K562 (cell line): Measurements from ENCODE around the gene PNLIPRP1. TPM values are rescaled to one million over a fixed set of nuclear protein-coding genes. Genes with fewer than 3 reads are reported as not detected.

ENCODE experiments used
- ATAC-seq: fragments of 200-7000 bp; cut with Tn5 transposase; 3 replicates; pipeline ENCODE4 v1.9.1; 2020; ENCODE audit warnings: moderate library complexity
- BruUV-seq: library from RNA; stranded (reverse); fragments of 400-500 nt; replicated peaks from 2 replicates; lab custom pipeline; 2021; lab: Mats Ljungman, UMichigan
- CTCF ChIA-PET: fragments of 300-600 bp; formaldehyde crosslinking; extraction: SDS; loops from one replicate; lab custom pipeline; 2021; ENCODE audit warnings: low intra/inter-chr PET ratio; lab: Yijun Ruan, JAX
- POLR2A ChIA-PET: fragments of 300-600, 350-650 bp; sonication (Branson Sonifier 250); formaldehyde crosslinking; extraction: SDS; loops from one replicate; lab custom pipeline; 2021; ENCODE audit warnings: antibody characterized with exemption, inconsistent platforms; lab: Yijun Ruan, JAX
- DNase-seq, 4 experiments: peaks; one replicate each; pipeline versions ENCODE4 v3.0.0 to v3.0.0-alpha.2; 2011 to 2018; ENCODE audit warnings: low spot score in 3 of 4, mixed read lengths in 3 of 4; ENCODE audit errors: extremely low read depth in 1 of 4
- FAIRE-seq: peaks from 2 replicates; lab custom pipeline; 2011; peaks lifted over from hg19 to GRCh38; lab: Jason Lieb, UNC
- H2AFZ ChIP-seq: 2 replicates; pipeline ENCODE4 v1.6.0; 2011; ENCODE audit warnings: low read depth, low read length, control low read depth, inconsistent platforms
- H3K27ac ChIP-seq: fragments of 200-600 bp; 3 replicates; pipeline ENCODE4 v1.8.0; 2011; ENCODE audit warnings: low read depth, mild to moderate bottlenecking, control low read depth, inconsistent platforms, low read length, moderate library complexity, mixed read lengths; ENCODE audit errors: extremely low read depth
- H3K27me3 ChIP-seq, 2 experiments: fragments of 300-600 bp in 1 of 2; 2 replicates in 1 of 2; 3 replicates in 1 of 2; pipeline versions ENCODE4 v1.6.0 to v1.8.0; 2011; ENCODE audit warnings: inconsistent platforms in 2 of 2, low read length in 2 of 2, mild to moderate bottlenecking in 1 of 2, mixed read lengths in 1 of 2, moderate library complexity in 1 of 2; ENCODE audit not compliant: control insufficient read depth in 2 of 2, insufficient read depth in 2 of 2
- H3K36me3 ChIP-seq: fragments of 300-600 bp; 3 replicates; pipeline ENCODE4 v1.8.0; 2011; ENCODE audit warnings: mild to moderate bottlenecking, low read length, inconsistent platforms; ENCODE audit not compliant: control insufficient read depth, insufficient read depth
- H3K4me1 ChIP-seq, 2 experiments: fragments of 200-600 bp in 1 of 2; replicated peaks in 1 of 2; 2 replicates in 1 of 2; 3 replicates in 1 of 2; pipeline versions ENCODE4 v1.5.1 to v1.8.0; 2011; ENCODE audit warnings: inconsistent platforms in 2 of 2, low read length in 2 of 2, mild to moderate bottlenecking in 1 of 2, mixed read lengths in 1 of 2, moderate library complexity in 1 of 2; ENCODE audit not compliant: control insufficient read depth in 2 of 2, insufficient read depth in 2 of 2
- H3K4me2 ChIP-seq: 2 replicates; pipeline ENCODE4 v1.6.1; 2011; ENCODE audit warnings: low read length, control low read depth, inconsistent platforms, mixed read lengths; ENCODE audit not compliant: insufficient read depth
- H3K4me3 ChIP-seq: fragments of 200-600 bp; sonication (generic), shearing (Covaris generic); 2 replicates; pipeline ENCODE4 v1.5.1; 2016; ENCODE audit warnings: control low read depth, inconsistent platforms
- H3K79me2 ChIP-seq: fragments of 200-600 bp; 3 replicates; pipeline ENCODE4 v1.8.0; 2011; ENCODE audit warnings: low read length, inconsistent platforms; ENCODE audit not compliant: control insufficient read depth, insufficient read depth
- H3K9ac ChIP-seq, 2 experiments: 2 replicates each; pipeline versions ENCODE4 v1.6.0 to v1.6.1; 2011; ENCODE audit warnings: low read depth in 2 of 2, low read length in 2 of 2, control low read depth in 1 of 2, inconsistent platforms in 1 of 2, mild to moderate bottlenecking in 1 of 2, mixed read lengths in 1 of 2; ENCODE audit not compliant: insufficient read depth in 1 of 2
- H3K9me1 ChIP-seq: one replicate; pipeline ENCODE4 v1.6.0; 2011; ENCODE audit warnings: inconsistent platforms, mild to moderate bottlenecking, low read length, moderate library complexity; ENCODE audit not compliant: control insufficient read depth, insufficient read depth
- H3K9me3 ChIP-seq: replicated peaks from 2 replicates; pipeline ENCODE4 v1.5.1; 2011; ENCODE audit warnings: low read depth, low read length, inconsistent platforms; ENCODE audit not compliant: control insufficient read depth, insufficient read depth
- H4K20me1 ChIP-seq: replicated peaks from 2 replicates; pipeline ENCODE4 v1.6.1; 2011; ENCODE audit warnings: low read length, inconsistent platforms, mixed read lengths; ENCODE audit not compliant: control insufficient read depth, insufficient read depth
- ADNP ChIP-seq: fragments of 200-800 bp; sonication (Bioruptor generic); IDR thresholded peaks from 2 replicates; pipeline ENCODE4 v1.6.1; 2016; ENCODE audit warnings: missing genetic modification characterization, missing compliant biosample characterization
- BHLHE40 ChIP-seq: IDR thresholded peaks from 2 replicates; pipeline ENCODE4 v1.6.1; 2011; ENCODE audit warnings: low read length, improper control_type of control experiment
- CTCFL ChIP-seq: IDR thresholded peaks from 2 replicates; pipeline ENCODE4 v1.6.1; 2011; ENCODE audit warnings: borderline replicate concordance, low read depth, mild to moderate bottlenecking, moderate library complexity, low read length; ENCODE audit not compliant: insufficient read depth, poor library complexity, severe bottlenecking
- HMBOX1 ChIP-seq: sonication (generic); IDR thresholded peaks from 2 replicates; pipeline ENCODE4 v1.6.1; 2016
- IRF9 ChIP-seq: fragments of 450-650 bp; IDR thresholded peaks from 2 replicates; pipeline ENCODE4 v1.6.1; 2016; ENCODE audit warnings: missing biosample characterization, missing genetic modification characterization
- NR2F6 ChIP-seq: fragments of 450-650 bp; formaldehyde crosslinking; IDR thresholded peaks from 2 replicates; pipeline ENCODE4 v1.4.0; 2020; ENCODE audit warnings: mild to moderate bottlenecking
- POLR2H ChIP-seq: IDR thresholded peaks from 2 replicates; pipeline ENCODE4 v1.6.1; 2016; ENCODE audit warnings: missing genetic modification characterization, low read depth, mild to moderate bottlenecking, control low read depth, missing compliant biosample characterization, moderate library complexity
- SAFB ChIP-seq: fragments of 200-400 bp; formaldehyde crosslinking; IDR thresholded peaks from 2 replicates; pipeline ENCODE4 v1.6.1; 2017; ENCODE audit warnings: low read depth, low read length, borderline replicate concordance
- STAT5A ChIP-seq: IDR thresholded peaks from 2 replicates; pipeline ENCODE4 v1.6.1; 2012; ENCODE audit warnings: low read length, inconsistent platforms, borderline replicate concordance
- TAF15 ChIP-seq: fragments of 200-400 bp; formaldehyde crosslinking; IDR thresholded peaks from 2 replicates; pipeline ENCODE4 v1.6.1; 2017; ENCODE audit warnings: mild to moderate bottlenecking, low read depth, low read length, moderate library complexity
- THAP12 ChIP-seq: fragments of 250-450 bp; sonication (Bioruptor Pico); IDR thresholded peaks from 2 replicates; pipeline ENCODE4 v1.9.0; 2021; ENCODE audit warnings: mild to moderate bottlenecking, inconsistent platforms
- U2AF2 ChIP-seq: fragments of 200-400 bp; formaldehyde crosslinking; optimal IDR thresholded peaks from 2 replicates; pipeline ENCODE3; 2017; ENCODE audit warnings: low read depth, mild to moderate bottlenecking, low read length
- USF1 ChIP-seq: sonication (generic); formaldehyde crosslinking; IDR thresholded peaks from 2 replicates; pipeline ENCODE4 v1.9.0; 2022; ENCODE audit warnings: mild to moderate bottlenecking, missing genetic modification reagents
- WGBS: fragments of 100-300 bp; shearing (Covaris generic); methylation state at CpG from one replicate; pipeline ENCODE4 v1.1.6; 2016; ENCODE audit warnings: low coverage, mixed read lengths; ENCODE audit not compliant: insufficient coverage; ENCODE audit errors: missing lambda C conversion rate; 5-methylcytosine and 5-hydroxymethylcytosine counted together
- in situ Hi-C: fragments of 300-500 bp; cut with MboI; formaldehyde crosslinking; loops from 4 replicates; pipeline ENCODE4 v1.15.0; 2018; ENCODE audit warnings: inconsistent platforms, mixed read lengths
- intact Hi-C: fragments of 100-400 bp; cut with micrococcal nuclease; formaldehyde crosslinking; loops from 2 replicates; pipeline ENCODE4 v1.14.2; 2022
- polyA plus RNA-seq, 8 experiments: library from polyadenylated mRNA; depleted of rRNA in 4 of 8; stranded (reverse) in 5 of 8; unstranded in 3 of 8; fragments of >200 nt; fragmentation: Nextera tagmentation in 2 of 8; fragmentation: Illumina TruSeq in 1 of 8; extraction: Ambion mirVana in 2 of 8; extraction: Trizol in 1 of 8; gene quantifications; 2 replicates each; pipeline versions ENCODE4 v1.2.1 to v1.2.3, GENCODE V29; 2011 to 2014; ENCODE audit warnings: inconsistent platforms in 1 of 8, missing spikeins in 1 of 8
- total RNA-seq, 7 experiments: library from RNA; depleted of rRNA in 6 of 7; stranded (reverse); fragments of >200 nt in 6 of 7; fragmentation: Illumina TruSeq in 2 of 7; extraction: Trizol in 2 of 7; gene quantifications; 2 replicates each; pipeline versions ENCODE4 v1.2.1 to v1.2.3, GENCODE V29; 2011 to 2021; ENCODE audit warnings: low replicate concordance in 1 of 7

Gene PNLIPRP1
- total and polyA plus RNA-seq, 9 of the 15 experiments (the other 6 are each of a cell fraction or from before 2014, with no cell fraction given): 0.60 TPM; not detected in 8

DNA sequence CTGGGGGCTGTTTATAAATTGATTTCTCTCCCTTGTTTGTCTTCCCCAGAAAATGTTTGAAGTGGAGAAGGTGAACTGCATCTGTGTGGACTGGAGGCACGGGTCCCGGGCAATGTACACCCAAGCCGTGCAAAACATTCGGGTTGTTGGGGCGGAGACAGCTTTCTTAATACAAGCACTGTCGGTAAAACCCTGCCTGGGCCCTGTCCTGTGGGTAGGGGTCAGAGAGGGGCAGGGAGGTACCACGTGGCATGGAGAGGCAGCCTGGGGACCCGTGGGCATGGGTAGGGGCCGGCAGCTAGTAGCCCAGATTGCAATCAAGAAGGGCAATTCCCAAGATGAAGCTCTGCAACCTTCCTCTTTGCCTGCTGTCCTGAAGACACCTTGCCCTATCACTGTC lies 36.1 kb downstream of the PNLIPRP1 start:
- no peaks in the 10 kb centered on the region for H3K36me3 ChIP-seq
- H3K79me2 ChIP-seq: no peaks in the 10 kb centered on the region
- intact Hi-C loops: no loop called here
- no peak for ATAC-seq
- 4% methylated on average over 9 of the region's 9 CpGs for WGBS
- in situ Hi-C loops: no loop called here
- H3K9me1 ChIP-seq: no peaks in the 10 kb centered on the region
- H3K9ac ChIP-seq: no peak overlapping the region
- no peak overlapping the region for H2AFZ ChIP-seq
- BruUV-seq: no TSS peak
- CTCF ChIA-PET: no interaction called here
- H4K20me1 ChIP-seq: no peaks in the 10 kb centered on the region
- TF ChIP-seq POLR2H: no peak
- TF ChIP-seq HMBOX1: no peak
- no peak for TF ChIP-seq CTCFL
- no peak for TF ChIP-seq TAF15
- TF ChIP-seq BHLHE40: no peak
- no peak for TF ChIP-seq IRF9 (tag)
- TF ChIP-seq U2AF2: no peak
- TF ChIP-seq NR2F6 (CRISPR knock-in tag): no peak
- no peak for TF ChIP-seq THAP12 (CRISPR knock-in tag)
- TF ChIP-seq ADNP (tag): no peak
- no peak for TF ChIP-seq USF1 (CRISPR knock-in tag)
- no peak for TF ChIP-seq SAFB
- TF ChIP-seq STAT5A: no peak
- no peak for FAIRE-seq
- peaks cover 0 to 6% of the 10 kb centered on the region in 2 experiments; a peak in 1 of 5 replicates for H3K4me1 ChIP-seq
- DNase-seq: no peak
- H3K27ac ChIP-seq: no peak overlapping the region
- H3K4me3 ChIP-seq: no peak overlapping the region
- peaks cover 0 to 8% of the 10 kb centered on the region in 2 experiments; a peak in 2 of 5 replicates for H3K27me3 ChIP-seq
- H3K9me3 ChIP-seq: no peaks in the 10 kb centered on the region
- POLR2A ChIA-PET: interaction anchor here (0.5 to 0.6 kb wide), 4 partner anchors 15 to 161 kb away, joined by 3 read pairs; no protein-coding TSS in a partner anchor
- no peak overlapping the region for H3K4me2 ChIP-seq
